Sigmoid colon (tissue), 7 donors: Measurements from ENCODE around the gene B3GALT4. TPM values are rescaled to one million over a fixed set of nuclear protein-coding genes. Genes with fewer than 3 reads are reported as not detected.

Experiments used
- DNase-seq: peaks from one replicate; pipeline ENCODE4 v3.0.0-alpha.2; 2019
- H3K27ac ChIP-seq, 4 donors: fragments of 200-600 bp; sonication (generic); one replicate each; pipeline ENCODE4 v1.5.1; 2016 to 2019; ENCODE audit warnings: mild to moderate bottlenecking in 1 of 4
- H3K27me3 ChIP-seq, 3 donors: fragments of 200-600 bp; sonication (generic); one replicate each; pipeline ENCODE4 v1.5.1; 2019; ENCODE audit warnings: mild to moderate bottlenecking in 1 of 3
- H3K36me3 ChIP-seq, 4 donors: fragments of 200-600 bp; sonication (generic); one replicate each; pipeline ENCODE4 v1.5.1; 2016 to 2019
- H3K4me1 ChIP-seq, 4 donors: fragments of 200-600 bp; sonication (generic); one replicate each; pipeline ENCODE4 v1.5.1; 2017 to 2019
- H3K4me3 ChIP-seq, 4 donors: fragments of 200-600 bp; sonication (generic); one replicate each; pipeline ENCODE4 v1.5.1; 2017 to 2019; ENCODE audit warnings: mild to moderate bottlenecking in 2 of 4, moderate library complexity in 1 of 4
- H3K9me3 ChIP-seq, 4 donors: fragments of 200-600 bp in 3 of 4; sonication (generic) in 3 of 4; one replicate each; pipeline versions ENCODE4 v1.5.1 to v1.6.1; 2013 to 2019
- CTCF ChIP-seq, 4 experiments: fragments of 450-650 bp in 3 of 4; fragments of 200-600 bp in 1 of 4; IDR thresholded peaks; one replicate each; pipeline ENCODE4 v1.5.1; 2016 to 2019; ENCODE audit warnings: antibody characterized with exemption in 4 of 4, mild to moderate bottlenecking in 3 of 4, moderate library complexity in 2 of 4
- EP300 ChIP-seq, 4 donors: sonication (generic); formaldehyde crosslinking; IDR thresholded peaks; one replicate each; pipeline ENCODE4 v1.6.1; 2017; ENCODE audit warnings: antibody characterized with exemption in 4 of 4
- POLR2A ChIP-seq, 2 donors: fragments of 450-650 bp; IDR thresholded peaks; one replicate each; pipeline ENCODE4 v1.6.1; 2016; ENCODE audit warnings: antibody characterized with exemption in 2 of 2, mild to moderate bottlenecking in 2 of 2, moderate library complexity in 2 of 2
- POLR2AphosphoS5 ChIP-seq, 4 donors: sonication (generic); formaldehyde crosslinking; IDR thresholded peaks; one replicate each; pipeline ENCODE4 v1.6.1; 2017; ENCODE audit warnings: antibody characterized with exemption in 4 of 4
- WGBS, 2 donors: extraction: QIAGEN DNeasy Blood & Tissue Kit; methylation state at CpG; one replicate each; pipeline ENCODE4 v1.1.7; 2013; 5-methylcytosine and 5-hydroxymethylcytosine counted together
- intact Hi-C: fragments of 100-400 bp; cut with DNase I; formaldehyde crosslinking; loops from one replicate; pipeline ENCODE4 v1.15.1; 2023
- polyA plus RNA-seq, 3 donors: library from polyadenylated mRNA; stranded (reverse); fragments of 200-250 nt; gene quantifications; one replicate each; pipeline ENCODE4 v1.2.3, GENCODE V29; 2013
- total RNA-seq, 4 donors: library from RNA; depleted of rRNA; stranded (reverse); fragments of >200 nt; gene quantifications; one replicate each; pipeline ENCODE4 v1.1.0, GENCODE V29; 2016
- donor health status: healthy with polysubstance abuse.
- donor health status: Bipolar disorder and iron deficiency.
- donor health status: healthy.

B3GALT4 gene
- total and polyA plus RNA-seq, 7 donors: 7.2 to 23.6 (median 19.2) TPM

- H3K4me1 ChIP-seq: peaks cover 0 to 80% (median 65%) of the 10 kb centered on the region in 4 donors
- no peaks in the 10 kb centered on the region for H3K27me3 ChIP-seq
- peak overlapping the region; percentile 43 to 59 (median 54) for H3K4me3 ChIP-seq
- H3K36me3 ChIP-seq: peaks cover 14 to 30% (median 22%) of the 10 kb centered on the region in 4 donors
- WGBS, 2 donors: 80 to 84% methylated on average over 19 of the region's 19 CpGs
- peak overlapping the region; percentile 84 to 87 (median 84) for H3K27ac ChIP-seq
- TF ChIP-seq EP300 (IDR thresholded peaks at IDR 0.05) (no peak), CTCF (IDR thresholded peaks at IDR 0.05) (no peak), POLR2AphosphoS5 (IDR thresholded peaks at IDR 0.05) (no peak), POLR2A (IDR thresholded peaks at IDR 0.05) (no peak)
- peak; percentile 72 for DNase-seq
- H3K9me3 ChIP-seq: no peaks in the 10 kb centered on the region
- intact Hi-C loops: loop anchor here (5.0 kb wide), 1 partner anchor 110 kb away; no protein-coding TSS in a partner anchor
Observed at GRCh38 chr6:33316603-33317418, 39.9 kb downstream of the B3GALT4 start.

GRCh38 chr6:33317419-33317668, 40.4 kb downstream of the B3GALT4 start:
- Histone ChIP-seq H3K4me1 (peaks cover 0 to 80% (median 65%) of the 10 kb centered on the region in 4 donors), H3K27ac (peak overlapping the region; percentile 84 to 87 (median 84)), H3K27me3 (no peaks in the 10 kb centered on the region), H3K36me3 (peaks cover 14 to 30% (median 22%) of the 10 kb centered on the region in 4 donors), H3K4me3 (peak overlapping the region; percentile 43 to 59 (median 54)), H3K9me3 (no peaks in the 10 kb centered on the region)
- intact Hi-C loops: loop anchor here (5.0 kb wide), 1 partner anchor 110 kb away; no protein-coding TSS in a partner anchor
- WGBS, 2 donors: 2% methylated on average over 26 to 27 of the region's 27 CpGs
- TF ChIP-seq POLR2AphosphoS5 (IDR thresholded peaks at IDR 0.05) (no peak), CTCF (IDR thresholded peaks at IDR 0.05) (no peak), EP300 (IDR thresholded peaks at IDR 0.05) (no peak), POLR2A (IDR thresholded peaks at IDR 0.05) (no peak)
- no peak for DNase-seq

GRCh38 chr6:33317669-33318425, 40.9 kb downstream of the B3GALT4 start, which contains the start of gene ZBTB22:
Gene ZBTB22 (minus strand): TSS chr6:33317744. CDS start chr6:33316916, 828 bp downstream.
- Histone ChIP-seq H3K27ac (peak within 1 kb of the TSS; percentile 84 to 87 (median 84)), H3K4me3 (peak within 1 kb of the TSS; percentile 43 to 59 (median 54)), H3K4me1 (peaks cover 0 to 78% (median 62%) of the 10 kb centered on the region in 4 donors), H3K9me3 (no peaks in the 10 kb centered on the region), H3K36me3 (peaks cover 14 to 30% (median 22%) of the 10 kb centered on the region in 4 donors), H3K27me3 (no peaks in the 10 kb centered on the region)
- intact Hi-C loops: loop anchor here (5.0 kb wide), 1 partner anchor 109 kb away; no protein-coding TSS in a partner anchor
- TF ChIP-seq CTCF (IDR thresholded peaks at IDR 0.05): no peak
- TF ChIP-seq POLR2AphosphoS5 (IDR thresholded peaks at IDR 0.05): peak; percentile 57 to 79 (median 66)
- peak; percentile 100 for DNase-seq
- 1% methylated on average over 44 of the region's 44 CpGs for WGBS, 2 donors

- intact Hi-C loops: loop anchor here (5.0 kb wide), 1 partner anchor 109 kb away; no protein-coding TSS in a partner anchor
- Histone ChIP-seq H3K4me3 (peak overlapping the region in 3 of 4 donors; percentile 51 to 59 (median 57)), H3K27ac (peak overlapping the region; percentile 84 to 87 (median 84)), H3K9me3 (no peaks in the 10 kb centered on the region), H3K4me1 (peaks cover 0 to 74% (median 62%) of the 10 kb centered on the region in 4 donors), H3K36me3 (peaks cover 14 to 30% (median 22%) of the 10 kb centered on the region in 4 donors), H3K27me3 (no peaks in the 10 kb centered on the region)
- DNase-seq: no peak
- no peak for TF ChIP-seq EP300 (IDR thresholded peaks at IDR 0.05)
- WGBS, 2 donors: 55 to 72% methylated on average over 8 of the region's 8 CpGs
Observed at GRCh38 chr6:33318426-33319073, 41.6 kb downstream of the B3GALT4 start.
